K562 (cell line): ENCODE measurements around the gene ARL17B. TPM values are rescaled to one million over a fixed set of nuclear protein-coding genes. Genes with fewer than 3 reads are reported as not detected.

Experiments used
- ATAC-seq: fragments of 200-7000 bp; cut with Tn5 transposase; 3 replicates; pipeline ENCODE4 v1.9.1; 2020; ENCODE audit warnings: moderate library complexity
- BruUV-seq: library from RNA; stranded (reverse); fragments of 400-500 nt; replicated peaks from 2 replicates; lab custom pipeline; 2021; lab: Mats Ljungman, UMichigan
- CTCF ChIA-PET: fragments of 300-600 bp; formaldehyde crosslinking; extraction: SDS; loops from one replicate; lab custom pipeline; 2021; ENCODE audit warnings: low intra/inter-chr PET ratio; lab: Yijun Ruan, JAX
- POLR2A ChIA-PET: fragments of 300-600, 350-650 bp; sonication (Branson Sonifier 250); formaldehyde crosslinking; extraction: SDS; loops from one replicate; lab custom pipeline; 2021; ENCODE audit warnings: antibody characterized with exemption, inconsistent platforms; lab: Yijun Ruan, JAX
- DNase-seq, 4 experiments: peaks; one replicate each; pipeline versions ENCODE4 v3.0.0 to v3.0.0-alpha.2; 2011 to 2018; ENCODE audit warnings: low spot score in 3 of 4, mixed read lengths in 3 of 4; ENCODE audit errors: extremely low read depth in 1 of 4
- FAIRE-seq: peaks from 2 replicates; lab custom pipeline; 2011; peaks lifted over from hg19 to GRCh38; lab: Jason Lieb, UNC
- H2AFZ ChIP-seq: 2 replicates; pipeline ENCODE4 v1.6.0; 2011; ENCODE audit warnings: low read depth, low read length, control low read depth, inconsistent platforms
- H3K27ac ChIP-seq: fragments of 200-600 bp; 3 replicates; pipeline ENCODE4 v1.8.0; 2011; ENCODE audit warnings: low read depth, mild to moderate bottlenecking, control low read depth, inconsistent platforms, low read length, moderate library complexity, mixed read lengths; ENCODE audit errors: extremely low read depth
- H3K27me3 ChIP-seq, 2 experiments: fragments of 300-600 bp in 1 of 2; 2 replicates in 1 of 2; 3 replicates in 1 of 2; pipeline versions ENCODE4 v1.6.0 to v1.8.0; 2011; ENCODE audit warnings: inconsistent platforms in 2 of 2, low read length in 2 of 2, mild to moderate bottlenecking in 1 of 2, mixed read lengths in 1 of 2, moderate library complexity in 1 of 2; ENCODE audit not compliant: control insufficient read depth in 2 of 2, insufficient read depth in 2 of 2
- H3K36me3 ChIP-seq: fragments of 300-600 bp; 3 replicates; pipeline ENCODE4 v1.8.0; 2011; ENCODE audit warnings: mild to moderate bottlenecking, low read length, inconsistent platforms; ENCODE audit not compliant: control insufficient read depth, insufficient read depth
- H3K4me1 ChIP-seq, 2 experiments: fragments of 200-600 bp in 1 of 2; replicated peaks in 1 of 2; 2 replicates in 1 of 2; 3 replicates in 1 of 2; pipeline versions ENCODE4 v1.5.1 to v1.8.0; 2011; ENCODE audit warnings: inconsistent platforms in 2 of 2, low read length in 2 of 2, mild to moderate bottlenecking in 1 of 2, mixed read lengths in 1 of 2, moderate library complexity in 1 of 2; ENCODE audit not compliant: control insufficient read depth in 2 of 2, insufficient read depth in 2 of 2
- H3K4me2 ChIP-seq: 2 replicates; pipeline ENCODE4 v1.6.1; 2011; ENCODE audit warnings: low read length, control low read depth, inconsistent platforms, mixed read lengths; ENCODE audit not compliant: insufficient read depth
- H3K4me3 ChIP-seq: fragments of 200-600 bp; sonication (generic), shearing (Covaris generic); 2 replicates; pipeline ENCODE4 v1.5.1; 2016; ENCODE audit warnings: control low read depth, inconsistent platforms
- H3K79me2 ChIP-seq: fragments of 200-600 bp; 3 replicates; pipeline ENCODE4 v1.8.0; 2011; ENCODE audit warnings: low read length, inconsistent platforms; ENCODE audit not compliant: control insufficient read depth, insufficient read depth
- H3K9ac ChIP-seq, 2 experiments: 2 replicates each; pipeline versions ENCODE4 v1.6.0 to v1.6.1; 2011; ENCODE audit warnings: low read depth in 2 of 2, low read length in 2 of 2, control low read depth in 1 of 2, inconsistent platforms in 1 of 2, mild to moderate bottlenecking in 1 of 2, mixed read lengths in 1 of 2; ENCODE audit not compliant: insufficient read depth in 1 of 2
- H3K9me1 ChIP-seq: one replicate; pipeline ENCODE4 v1.6.0; 2011; ENCODE audit warnings: inconsistent platforms, mild to moderate bottlenecking, low read length, moderate library complexity; ENCODE audit not compliant: control insufficient read depth, insufficient read depth
- H3K9me3 ChIP-seq: replicated peaks from 2 replicates; pipeline ENCODE4 v1.5.1; 2011; ENCODE audit warnings: low read depth, low read length, inconsistent platforms; ENCODE audit not compliant: control insufficient read depth, insufficient read depth
- H4K20me1 ChIP-seq: replicated peaks from 2 replicates; pipeline ENCODE4 v1.6.1; 2011; ENCODE audit warnings: low read length, inconsistent platforms, mixed read lengths; ENCODE audit not compliant: control insufficient read depth, insufficient read depth
- ARNT ChIP-seq, 2 experiments: fragments of 450-650 bp; IDR thresholded peaks; 2 replicates each; pipeline ENCODE4 v1.6.1; 2016; ENCODE audit warnings: mild to moderate bottlenecking in 1 of 2
- CBX2 ChIP-seq: fragments of 200-600 bp; sonication (generic); IDR thresholded peaks from one replicate; pipeline ENCODE4 v1.6.1; 2012; ENCODE audit warnings: mild to moderate bottlenecking, low read length, inconsistent platforms; ENCODE audit not compliant: insufficient read depth, poor library complexity, severe bottlenecking
- MAFK ChIP-seq: IDR thresholded peaks from 2 replicates; pipeline ENCODE4 v1.6.1; 2011; ENCODE audit warnings: low read length, improper control_type of control experiment
- MCM7 ChIP-seq, 2 experiments: fragments of 450-650 bp; IDR thresholded peaks; 2 replicates each; pipeline ENCODE4 v1.6.1; 2016 to 2018
- NFIX ChIP-seq: fragments of 250-450 bp; sonication (Bioruptor Pico); IDR thresholded peaks from 2 replicates; pipeline ENCODE4 v1.4.0; 2020; ENCODE audit warnings: low read depth, mild to moderate bottlenecking, moderate library complexity
- ZNF143 ChIP-seq: sonication (generic); formaldehyde crosslinking; IDR thresholded peaks from 2 replicates; pipeline ENCODE4 v1.9.0; 2022; ENCODE audit warnings: mild to moderate bottlenecking, missing genetic modification reagents
- ZNF668 ChIP-seq: fragments of 250-450 bp; sonication (Bioruptor Pico); IDR thresholded peaks from 2 replicates; pipeline ENCODE4 v1.8.0; 2022; ENCODE audit warnings: mild to moderate bottlenecking, inconsistent platforms
- WGBS: fragments of 100-300 bp; shearing (Covaris generic); methylation state at CpG from one replicate; pipeline ENCODE4 v1.1.6; 2016; ENCODE audit warnings: low coverage, mixed read lengths; ENCODE audit not compliant: insufficient coverage; ENCODE audit errors: missing lambda C conversion rate; 5-methylcytosine and 5-hydroxymethylcytosine counted together
- in situ Hi-C: fragments of 300-500 bp; cut with MboI; formaldehyde crosslinking; loops from 4 replicates; pipeline ENCODE4 v1.15.0; 2018; ENCODE audit warnings: inconsistent platforms, mixed read lengths
- intact Hi-C: fragments of 100-400 bp; cut with micrococcal nuclease; formaldehyde crosslinking; loops from 2 replicates; pipeline ENCODE4 v1.14.2; 2022
- polyA plus RNA-seq, 8 experiments: library from polyadenylated mRNA; depleted of rRNA in 4 of 8; stranded (reverse) in 5 of 8; unstranded in 3 of 8; fragments of >200 nt; fragmentation: Nextera tagmentation in 2 of 8; fragmentation: Illumina TruSeq in 1 of 8; extraction: Ambion mirVana in 2 of 8; extraction: Trizol in 1 of 8; gene quantifications; 2 replicates each; pipeline versions ENCODE4 v1.2.1 to v1.2.3, GENCODE V29; 2011 to 2014; ENCODE audit warnings: inconsistent platforms in 1 of 8, missing spikeins in 1 of 8
- total RNA-seq, 7 experiments: library from RNA; depleted of rRNA in 6 of 7; stranded (reverse); fragments of >200 nt in 6 of 7; fragmentation: Illumina TruSeq in 2 of 7; extraction: Trizol in 2 of 7; gene quantifications; 2 replicates each; pipeline versions ENCODE4 v1.2.1 to v1.2.3, GENCODE V29; 2011 to 2021; ENCODE audit warnings: low replicate concordance in 1 of 7
- TF ChIP-seq, protein P1 (sequence below): IDR thresholded peaks from 3 replicates; pipeline ENCODE4 v1.6.1; 2011; ENCODE audit warnings: borderline replicate concordance, mild to moderate bottlenecking, moderate library complexity; ENCODE audit not compliant: insufficient read length; ENCODE audit errors: extremely low read depth
- TF ChIP-seq, protein P2 (sequence below): sonication (generic); IDR thresholded peaks from 2 replicates; pipeline ENCODE4 v1.6.1; 2016
- TF ChIP-seq, protein P3 (sequence below): sonication (generic); formaldehyde crosslinking; IDR thresholded peaks from 2 replicates; pipeline ENCODE4 v1.8.0; 2023; ENCODE audit warnings: mild to moderate bottlenecking, missing genetic modification reagents

ARL17B gene
- total and polyA plus RNA-seq, 9 of the 15 experiments (the other 6 are each of a cell fraction or from before 2014, with no cell fraction given), result 4.0 to 24.2 (median 8.4) TPM

DNA sequence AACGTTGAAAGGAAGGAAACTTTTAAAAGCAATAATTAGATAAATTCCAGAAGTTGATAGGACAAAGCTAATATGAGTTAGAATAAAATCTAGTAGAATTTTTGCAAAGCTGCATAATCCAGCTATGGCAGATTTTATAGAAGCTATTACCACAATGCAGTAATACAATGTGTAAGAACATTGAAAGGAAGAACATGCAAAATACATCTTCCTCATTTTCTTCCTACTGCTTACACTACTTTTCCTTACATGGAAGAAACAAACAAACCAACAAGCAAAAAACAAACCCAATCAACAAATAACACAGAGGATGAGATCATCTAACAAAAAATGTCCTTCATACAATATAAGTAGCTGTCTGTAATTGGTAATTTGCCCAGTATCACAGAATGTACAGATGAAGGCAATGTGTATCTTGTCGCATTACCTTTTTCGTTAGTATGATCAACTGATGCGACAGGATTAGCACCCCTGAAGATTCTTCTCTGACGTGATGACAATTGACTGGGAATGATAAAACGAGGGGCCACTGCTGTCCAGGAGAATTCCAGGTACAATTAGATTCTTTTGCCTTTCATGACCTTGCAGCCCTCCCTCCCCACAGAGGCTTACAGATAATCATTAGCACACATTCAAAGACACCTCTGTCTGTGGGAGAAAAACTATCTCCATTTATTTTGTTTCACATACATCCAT, 87.9 kb downstream of the ARL17B start:
- TF ChIP-seq MAFK (no peak), MCM7 (IDR thresholded peaks at IDR 0.05) (0 out of 4 replicates have a peak, but pooled peaks of 1 of the 2 experiments have one; percentile 24), ZNF668 (no peak), NFIX (CRISPR knock-in tag) (0 out of 2 replicates have a peak, but pooled peaks have one; percentile 5), ZNF143 (CRISPR knock-in tag) (no peak), CBX2 (peak; percentile 93), ARNT (IDR thresholded peaks at IDR 0.05) (no peak)
- TF ChIP-seq, protein P1, sequence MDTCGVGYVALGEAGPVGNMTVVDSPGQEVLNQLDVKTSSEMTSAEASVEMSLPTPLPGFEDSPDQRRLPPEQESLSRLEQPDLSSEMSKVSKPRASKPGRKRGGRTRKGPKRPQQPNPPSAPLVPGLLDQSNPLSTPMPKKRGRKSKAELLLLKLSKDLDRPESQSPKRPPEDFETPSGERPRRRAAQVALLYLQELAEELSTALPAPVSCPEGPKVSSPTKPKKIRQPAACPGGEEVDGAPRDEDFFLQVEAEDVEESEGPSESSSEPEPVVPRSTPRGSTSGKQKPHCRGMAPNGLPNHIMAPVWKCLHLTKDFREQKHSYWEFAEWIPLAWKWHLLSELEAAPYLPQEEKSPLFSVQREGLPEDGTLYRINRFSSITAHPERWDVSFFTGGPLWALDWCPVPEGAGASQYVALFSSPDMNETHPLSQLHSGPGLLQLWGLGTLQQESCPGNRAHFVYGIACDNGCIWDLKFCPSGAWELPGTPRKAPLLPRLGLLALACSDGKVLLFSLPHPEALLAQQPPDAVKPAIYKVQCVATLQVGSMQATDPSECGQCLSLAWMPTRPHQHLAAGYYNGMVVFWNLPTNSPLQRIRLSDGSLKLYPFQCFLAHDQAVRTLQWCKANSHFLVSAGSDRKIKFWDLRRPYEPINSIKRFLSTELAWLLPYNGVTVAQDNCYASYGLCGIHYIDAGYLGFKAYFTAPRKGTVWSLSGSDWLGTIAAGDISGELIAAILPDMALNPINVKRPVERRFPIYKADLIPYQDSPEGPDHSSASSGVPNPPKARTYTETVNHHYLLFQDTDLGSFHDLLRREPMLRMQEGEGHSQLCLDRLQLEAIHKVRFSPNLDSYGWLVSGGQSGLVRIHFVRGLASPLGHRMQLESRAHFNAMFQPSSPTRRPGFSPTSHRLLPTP, result no peak
- TF ChIP-seq, protein P2, sequence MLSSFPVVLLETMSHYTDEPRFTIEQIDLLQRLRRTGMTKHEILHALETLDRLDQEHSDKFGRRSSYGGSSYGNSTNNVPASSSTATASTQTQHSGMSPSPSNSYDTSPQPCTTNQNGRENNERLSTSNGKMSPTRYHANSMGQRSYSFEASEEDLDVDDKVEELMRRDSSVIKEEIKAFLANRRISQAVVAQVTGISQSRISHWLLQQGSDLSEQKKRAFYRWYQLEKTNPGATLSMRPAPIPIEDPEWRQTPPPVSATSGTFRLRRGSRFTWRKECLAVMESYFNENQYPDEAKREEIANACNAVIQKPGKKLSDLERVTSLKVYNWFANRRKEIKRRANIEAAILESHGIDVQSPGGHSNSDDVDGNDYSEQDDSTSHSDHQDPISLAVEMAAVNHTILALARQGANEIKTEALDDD, result no peak
- TF ChIP-seq, protein P3, sequence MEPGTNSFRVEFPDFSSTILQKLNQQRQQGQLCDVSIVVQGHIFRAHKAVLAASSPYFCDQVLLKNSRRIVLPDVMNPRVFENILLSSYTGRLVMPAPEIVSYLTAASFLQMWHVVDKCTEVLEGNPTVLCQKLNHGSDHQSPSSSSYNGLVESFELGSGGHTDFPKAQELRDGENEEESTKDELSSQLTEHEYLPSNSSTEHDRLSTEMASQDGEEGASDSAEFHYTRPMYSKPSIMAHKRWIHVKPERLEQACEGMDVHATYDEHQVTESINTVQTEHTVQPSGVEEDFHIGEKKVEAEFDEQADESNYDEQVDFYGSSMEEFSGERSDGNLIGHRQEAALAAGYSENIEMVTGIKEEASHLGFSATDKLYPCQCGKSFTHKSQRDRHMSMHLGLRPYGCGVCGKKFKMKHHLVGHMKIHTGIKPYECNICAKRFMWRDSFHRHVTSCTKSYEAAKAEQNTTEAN, result no peak
- POLR2A ChIA-PET, result no interaction called here
- intact Hi-C loops, result no loop called here
- ATAC-seq (no peak), DNase-seq (no peak), FAIRE-seq (no peak)
- no peaks in the 10 kb centered on the region for H4K20me1 ChIP-seq
- H3K9me1 ChIP-seq, result no peaks in the 10 kb centered on the region
- H3K4me2 ChIP-seq, result no peak overlapping the region
- in situ Hi-C loops, result loop anchor here (25.0 kb wide), 1 partner anchor 89 kb away; the partner anchor contains the start of gene ARL17B
- BruUV-seq, result no TSS peak
- CTCF ChIA-PET, result no interaction called here
- WGBS, result 29% methylated on average over 6 of the region's 6 CpGs
- H3K4me1 ChIP-seq, result no peaks in the 10 kb centered on the region
- H3K4me3 ChIP-seq, result no peak overlapping the region
- 0 out of 5 replicates have a peak, but pooled peaks cover 0 to 4% of the 10 kb centered on the region in 2 experiments for H3K27me3 ChIP-seq
- H3K9me3 ChIP-seq, result no peaks in the 10 kb centered on the region
- H3K36me3 ChIP-seq, result no peaks in the 10 kb centered on the region
- no peaks in the 10 kb centered on the region for H3K79me2 ChIP-seq
- H3K27ac ChIP-seq, result no peak overlapping the region
- no peak overlapping the region for H3K9ac ChIP-seq
- H2AFZ ChIP-seq, result no peak overlapping the region
